GM21360 (cell line): ENCODE results near the gene TSPAN31.

Source experiments
- ATAC-seq: cut with Tn5 transposase; IDR thresholded peaks from one replicate; pipeline ENCODE4 v1.9.1; 2021; ENCODE audit warnings: mild to moderate bottlenecking, moderate library complexity; ENCODE audit not compliant: unreplicated experiment

TSPAN31 gene

GRCh38 chr12:57782243-57782607 is 37.4 kb downstream of the TSPAN31 start:
- no peak for ATAC-seq

- ATAC-seq = peak; percentile 77
Observed at GRCh38 chr12:57782608-57783465, 38.0 kb downstream of the TSPAN31 start, which contains the start of gene TSFM. Gene TSFM (plus strand): TSS chr12:57782787. CDS start chr12:57782802, 15 bp downstream.

- ATAC-seq = no peak
Observed at GRCh38 chr12:57783466-57783801, 38.6 kb downstream of the TSPAN31 start.

GRCh38 chr12:57783861-57784260 is 39.0 kb downstream of the TSPAN31 start:
- ATAC-seq = no peak

GRCh38 chr12:57793920-57794319 is 49.1 kb downstream of the TSPAN31 start:
- ATAC-seq = no peak

GRCh38 chr12:57795354-57795753 is 50.5 kb downstream of the TSPAN31 start:
- no peak for ATAC-seq

GRCh38 chr12:57796996-57797395 is 52.2 kb downstream of the TSPAN31 start:
- no peak for ATAC-seq

GRCh38 chr12:57797933-57798332 is 53.1 kb downstream of the TSPAN31 start:
- no peak for ATAC-seq
